Breast epithelium (tissue), 4 donors: ENCODE measurements around the gene CSNK1D. TPM values are rescaled to one million over a fixed set of nuclear protein-coding genes. Genes with fewer than 3 reads are reported as not detected.
A peak's percentile ranks its signal among the peaks of the same experiment; 100 is the strongest.

Experiments used
- DNase-seq, 2 donors: peaks; one replicate each; pipeline ENCODE4 v3.0.0-alpha.2; 2019; ENCODE audit warnings: low spot score in 2 of 2
- H3K27ac ChIP-seq, 2 donors: fragments of 200-600 bp; sonication (generic) in 1 of 2; one replicate each; pipeline ENCODE4 v1.5.1; 2016 to 2019; ENCODE audit warnings: mild to moderate bottlenecking in 1 of 2
- H3K27me3 ChIP-seq, 2 donors: fragments of 200-600 bp; sonication (generic) in 1 of 2; one replicate each; pipeline versions ENCODE4 v1.5.1 to v1.6.0; 2017 to 2019; ENCODE audit warnings: control low read depth in 1 of 2, mild to moderate bottlenecking in 1 of 2
- H3K36me3 ChIP-seq: fragments of 200-600 bp; one replicate; pipeline ENCODE4 v1.5.1; 2019
- H3K4me1 ChIP-seq, 2 donors: fragments of 200-600 bp; sonication (generic); one replicate each; pipeline ENCODE4 v1.5.1; 2016 to 2019; ENCODE audit warnings: control low read depth in 1 of 2
- H3K4me3 ChIP-seq, 3 donors: fragments of 200-600 bp; sonication (generic); 1 replicate in 2 of 3; 2 replicates in 1 of 3; pipeline ENCODE4 v1.5.1; 2016 to 2019; ENCODE audit warnings: mild to moderate bottlenecking in 3 of 3, moderate library complexity in 2 of 3
- H3K9me3 ChIP-seq, 2 donors: fragments of 200-600 bp; sonication (generic) in 1 of 2; one replicate each; pipeline ENCODE4 v1.5.1; 2016 to 2019; ENCODE audit warnings: control low read depth in 1 of 2
- CTCF ChIP-seq, 3 donors: fragments of 450-650 bp; IDR thresholded peaks; one replicate each; pipeline ENCODE4 v1.5.1; 2016 to 2017; ENCODE audit warnings: antibody characterized with exemption in 3 of 3, mild to moderate bottlenecking in 3 of 3, moderate library complexity in 3 of 3
- POLR2A ChIP-seq: fragments of 450-650 bp; IDR thresholded peaks from one replicate; pipeline ENCODE4 v1.6.1; 2016; ENCODE audit warnings: antibody characterized with exemption, mild to moderate bottlenecking, moderate library complexity
- POLR2AphosphoS5 ChIP-seq, 3 donors: sonication (generic); formaldehyde crosslinking; IDR thresholded peaks; one replicate each; pipeline ENCODE4 v1.6.1; 2017; ENCODE audit warnings: antibody characterized with exemption in 3 of 3
- intact Hi-C: fragments of 100-400 bp; cut with DNase I; formaldehyde crosslinking; loops from one replicate; pipeline ENCODE4 v1.15.1; 2023; ENCODE audit warnings: low total_unique reads
- total RNA-seq, 3 donors: library from RNA; depleted of rRNA; stranded (reverse); fragments of >200 nt; gene quantifications; one replicate each; pipeline ENCODE4 v1.1.0, GENCODE V29; 2016

The CSNK1D gene
- total RNA-seq, 3 donors from 2014 or later, result 50.7 to 85.9 (median 75.2) TPM

GRCh38 chr17:82246040-82246364 lies 27.5 kb downstream of the CSNK1D start:
- Histone ChIP-seq H3K4me3 (peak overlapping the region in 1 of 3 donors; percentile 33), H3K9me3 (no peaks in the 10 kb centered on the region), H3K36me3 (peaks cover 17% of the 10 kb centered on the region), H3K27ac (peak overlapping the region; percentile 85 to 91), H3K4me1 (peaks cover 33 to 35% of the 10 kb centered on the region in 2 donors), H3K27me3 (no peaks in the 10 kb centered on the region)
- DNase-seq, result no peak
- intact Hi-C loops, result loop anchor here (10.0 kb wide), 1 partner anchor 79 kb away; no protein-coding TSS in a partner anchor
- no peak for TF ChIP-seq POLR2AphosphoS5 (IDR thresholded peaks at IDR 0.05)
- TF ChIP-seq POLR2A, result no peak
- TF ChIP-seq CTCF (IDR thresholded peaks at IDR 0.05), result no peak

GRCh38 chr17:82245134-82246039 lies 28.1 kb downstream of the CSNK1D start:
- peak overlapping the region; percentile 85 to 91 for H3K27ac ChIP-seq
- no peaks in the 10 kb centered on the region for H3K9me3 ChIP-seq
- peaks cover 13% of the 10 kb centered on the region for H3K36me3 ChIP-seq
- peak overlapping the region in 1 of 3 donors; percentile 33 for H3K4me3 ChIP-seq
- no peak for DNase-seq
- peaks cover 39 to 41% of the 10 kb centered on the region in 2 donors for H3K4me1 ChIP-seq
- H3K27me3 ChIP-seq, result no peaks in the 10 kb centered on the region
- intact Hi-C loops, result loop anchor here (10.0 kb wide), 1 partner anchor 79 kb away; no protein-coding TSS in a partner anchor
- no peak for TF ChIP-seq POLR2AphosphoS5 (IDR thresholded peaks at IDR 0.05)
- no peak for TF ChIP-seq POLR2A
- TF ChIP-seq CTCF (IDR thresholded peaks at IDR 0.05), result no peak

GRCh38 chr17:82244413-82245133 lies 28.9 kb downstream of the CSNK1D start:
- no peak for TF ChIP-seq POLR2AphosphoS5 (IDR thresholded peaks at IDR 0.05)
- TF ChIP-seq POLR2A, result no peak
- peak; percentile 9 to 53 (median 44) for TF ChIP-seq CTCF (IDR thresholded peaks at IDR 0.05)
- Histone ChIP-seq H3K9me3 (no peaks in the 10 kb centered on the region), H3K4me1 (peaks cover 39 to 50% of the 10 kb centered on the region in 2 donors), H3K27ac (peak overlapping the region in 1 of 2 donors; percentile 32), H3K4me3 (no peak overlapping the region), H3K36me3 (peaks cover 13% of the 10 kb centered on the region), H3K27me3 (no peaks in the 10 kb centered on the region)
- intact Hi-C loops, result loop anchor here (10.0 kb wide), 1 partner anchor 80 kb away; no protein-coding TSS in a partner anchor
- DNase-seq, result no peak

GRCh38 chr17:82243648-82244412 lies 29.7 kb downstream of the CSNK1D start:
- Histone ChIP-seq H3K4me3 (no peak overlapping the region), H3K36me3 (peaks cover 9% of the 10 kb centered on the region), H3K4me1 (peaks cover 39 to 57% of the 10 kb centered on the region in 2 donors), H3K27me3 (no peaks in the 10 kb centered on the region), H3K9me3 (no peaks in the 10 kb centered on the region), H3K27ac (peak overlapping the region; percentile 79 to 85)
- TF ChIP-seq POLR2A (no peak), POLR2AphosphoS5 (IDR thresholded peaks at IDR 0.05) (no peak), CTCF (IDR thresholded peaks at IDR 0.05) (no peak)
- DNase-seq, result no peak
- intact Hi-C loops, result loop anchor here (10.0 kb wide), 1 partner anchor 81 kb away; no protein-coding TSS in a partner anchor
